ENCODE results near the gene ST6GALNAC6. TPM values are rescaled to one million over a fixed set of nuclear protein-coding genes. Genes with fewer than 3 reads are reported as not detected.

The ST6GALNAC6 gene
- total RNA-seq, 1 donor from 2014 or later: 25.6 TPM

DNA sequence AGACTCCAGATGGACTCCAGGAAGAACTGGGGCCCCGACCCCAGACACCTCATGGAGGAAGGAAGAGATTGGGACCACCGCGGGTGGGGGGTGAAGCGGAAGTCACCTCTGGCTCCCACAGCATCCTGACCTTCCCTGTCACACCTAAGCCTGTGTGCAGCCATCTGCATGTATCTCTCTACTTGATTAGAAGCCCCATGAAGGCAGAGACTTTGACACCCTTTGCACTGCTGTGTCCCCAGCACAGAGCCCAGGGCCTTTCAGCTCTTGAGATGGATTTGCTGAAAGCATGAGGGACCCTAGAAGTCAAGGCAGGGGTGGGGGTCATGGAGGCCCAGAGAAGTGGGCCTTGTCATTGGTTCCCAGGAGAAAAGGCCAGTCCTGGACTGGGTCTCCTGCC lies 42.1 kb downstream of the ST6GALNAC6 start:
- no peaks in the 10 kb centered on the region for H3K27me3 ChIP-seq (ENCODE audit: control insufficient read depth, insufficient read depth, low read length)
- TF ChIP-seq, protein P1, sequence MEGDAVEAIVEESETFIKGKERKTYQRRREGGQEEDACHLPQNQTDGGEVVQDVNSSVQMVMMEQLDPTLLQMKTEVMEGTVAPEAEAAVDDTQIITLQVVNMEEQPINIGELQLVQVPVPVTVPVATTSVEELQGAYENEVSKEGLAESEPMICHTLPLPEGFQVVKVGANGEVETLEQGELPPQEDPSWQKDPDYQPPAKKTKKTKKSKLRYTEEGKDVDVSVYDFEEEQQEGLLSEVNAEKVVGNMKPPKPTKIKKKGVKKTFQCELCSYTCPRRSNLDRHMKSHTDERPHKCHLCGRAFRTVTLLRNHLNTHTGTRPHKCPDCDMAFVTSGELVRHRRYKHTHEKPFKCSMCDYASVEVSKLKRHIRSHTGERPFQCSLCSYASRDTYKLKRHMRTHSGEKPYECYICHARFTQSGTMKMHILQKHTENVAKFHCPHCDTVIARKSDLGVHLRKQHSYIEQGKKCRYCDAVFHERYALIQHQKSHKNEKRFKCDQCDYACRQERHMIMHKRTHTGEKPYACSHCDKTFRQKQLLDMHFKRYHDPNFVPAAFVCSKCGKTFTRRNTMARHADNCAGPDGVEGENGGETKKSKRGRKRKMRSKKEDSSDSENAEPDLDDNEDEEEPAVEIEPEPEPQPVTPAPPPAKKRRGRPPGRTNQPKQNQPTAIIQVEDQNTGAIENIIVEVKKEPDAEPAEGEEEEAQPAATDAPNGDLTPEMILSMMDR (IDR thresholded peaks at IDR 0.05; ENCODE audit: insufficient read depth, low read length, poor library complexity, severe bottlenecking): no peak
- no peak for DNase-seq (ENCODE audit: low read depth)
- no peak overlapping the region for H3K4me3 ChIP-seq (ENCODE audit: low read depth, low read length)
- H3K36me3 ChIP-seq (ENCODE audit: control insufficient read depth, insufficient read depth, low read length): no peaks in the 10 kb centered on the region

GRCh38 chr9:127856729-127857116 lies 42.7 kb downstream of the ST6GALNAC6 start:
- Histone ChIP-seq H3K4me3 (ENCODE audit: low read depth, low read length) (no peak overlapping the region), H3K36me3 (ENCODE audit: control insufficient read depth, insufficient read depth, low read length) (no peaks in the 10 kb centered on the region), H3K27me3 (ENCODE audit: control insufficient read depth, insufficient read depth, low read length) (no peaks in the 10 kb centered on the region)
- TF ChIP-seq, protein P1 (IDR thresholded peaks at IDR 0.05; ENCODE audit: insufficient read depth, low read length, poor library complexity, severe bottlenecking): no peak
- DNase-seq (ENCODE audit: low read depth): no peak

GRCh38 chr9:127856094-127856728 lies 43.2 kb downstream of the ST6GALNAC6 start:
- no peaks in the 10 kb centered on the region for H3K27me3 ChIP-seq (ENCODE audit: control insufficient read depth, insufficient read depth, low read length)
- DNase-seq (ENCODE audit: low read depth): no peak
- no peak overlapping the region for H3K4me3 ChIP-seq (ENCODE audit: low read depth, low read length)
- TF ChIP-seq, protein P1 (IDR thresholded peaks at IDR 0.05; ENCODE audit: insufficient read depth, low read length, poor library complexity, severe bottlenecking): no peak
- H3K36me3 ChIP-seq (ENCODE audit: control insufficient read depth, insufficient read depth, low read length): no peaks in the 10 kb centered on the region

- Histone ChIP-seq H3K27me3 (ENCODE audit: control insufficient read depth, insufficient read depth, low read length) (no peaks in the 10 kb centered on the region), H3K4me3 (ENCODE audit: low read depth, low read length) (no peak overlapping the region), H3K36me3 (ENCODE audit: control insufficient read depth, insufficient read depth, low read length) (no peaks in the 10 kb centered on the region)
- DNase-seq (ENCODE audit: low read depth): no peak
- TF ChIP-seq, protein P1 (IDR thresholded peaks at IDR 0.05; ENCODE audit: insufficient read depth, low read length, poor library complexity, severe bottlenecking): no peak
These were observed 43.9 kb downstream of the ST6GALNAC6 start for GRCh38 chr9:127855522-127855921.

DNA sequence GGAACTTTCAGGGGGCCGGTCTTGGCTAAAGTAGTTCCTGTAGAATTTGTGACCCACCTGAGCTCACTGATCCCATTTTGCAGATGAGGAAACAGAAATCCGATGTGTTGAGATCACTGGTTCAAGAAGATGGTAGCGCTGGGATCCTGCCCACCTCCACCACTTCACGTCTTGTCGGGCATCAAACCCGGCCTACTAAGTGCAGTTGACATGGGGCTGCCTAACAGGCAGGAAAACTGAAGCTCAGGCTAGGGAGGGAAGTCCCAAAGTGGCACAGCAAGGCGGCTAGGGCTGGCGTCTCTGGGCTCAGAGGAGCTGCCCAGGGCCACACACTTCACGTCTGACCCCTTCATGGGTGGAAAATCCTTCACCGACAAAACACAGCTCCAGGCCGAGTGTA lies 44.4 kb downstream of the ST6GALNAC6 start:
- no peaks in the 10 kb centered on the region for H3K36me3 ChIP-seq (ENCODE audit: control insufficient read depth, insufficient read depth, low read length)
- H3K4me3 ChIP-seq (ENCODE audit: low read depth, low read length): no peak overlapping the region
- H3K27me3 ChIP-seq (ENCODE audit: control insufficient read depth, insufficient read depth, low read length): no peaks in the 10 kb centered on the region
- no peak for DNase-seq (ENCODE audit: low read depth)
- TF ChIP-seq, protein P1 (IDR thresholded peaks at IDR 0.05; ENCODE audit: insufficient read depth, low read length, poor library complexity, severe bottlenecking): no peak

GRCh38 chr9:127854184-127854806 lies 45.1 kb downstream of the ST6GALNAC6 start, which contains the start of gene ENG:
Gene ENG, minus strand, starts transcription at chr9:127854658. Its CDS starts 303 bp downstream, at chr9:127854355.
- TF ChIP-seq, protein P1 (IDR thresholded peaks at IDR 0.05; ENCODE audit: insufficient read depth, low read length, poor library complexity, severe bottlenecking): no peak
- no peak for DNase-seq (ENCODE audit: low read depth)
- H3K4me3 ChIP-seq (ENCODE audit: low read depth, low read length): peak within 1 kb of the TSS; percentile 32

More at GRCh38 chr9:127854184-127854806, 45.1 kb downstream of the ST6GALNAC6 start, which contains the start of gene ENG:
- Histone ChIP-seq H3K27me3 (ENCODE audit: control insufficient read depth, insufficient read depth, low read length) (no peaks in the 10 kb centered on the region), H3K36me3 (ENCODE audit: control insufficient read depth, insufficient read depth, low read length) (no peaks in the 10 kb centered on the region)

Data from kidney epithelial cell (primary cell).